Measurements from ENCODE around the gene KIAA0232.

DNA sequence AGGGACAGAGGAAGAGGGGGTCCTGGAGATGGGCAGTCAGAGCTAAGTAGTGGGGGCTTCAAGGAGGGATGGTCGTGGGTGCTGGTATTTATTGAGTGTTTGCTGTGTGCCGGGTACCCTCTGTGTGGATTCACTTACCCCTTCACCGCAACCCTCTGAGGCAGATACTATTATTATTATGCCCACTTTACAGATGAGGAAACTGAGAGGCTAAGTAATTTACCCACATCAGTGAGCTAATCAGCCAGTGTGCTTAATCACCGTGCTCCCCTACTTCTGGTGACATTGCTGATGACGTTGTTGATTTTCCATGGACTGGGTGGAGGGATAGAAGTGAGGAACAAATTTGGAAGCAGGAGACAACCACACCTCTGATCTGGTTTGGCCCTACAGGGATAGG is 4.1 kb upstream of the KIAA0232 start:
- TF ChIP-seq CTCF (IDR thresholded peaks at IDR 0.05; ENCODE audit: low read depth, low read length) (no peak), EZH2phosphoT487 (IDR thresholded peaks at IDR 0.05; ENCODE audit: low read depth) (no peak)

Data from OCI-LY3 (cell line).